Small intestine (tissue), 7 donors: ENCODE data around the gene YWHAE. TPM values are rescaled to one million over a fixed set of nuclear protein-coding genes. Genes with fewer than 3 reads are reported as not detected.

Experiments used
- DNase-seq, 2 donors: peaks; one replicate each; pipeline versions ENCODE4 v3.0.0 to v3.0.0-alpha.2; 2013
- FAIRE-seq: peaks from 2 replicates; lab custom pipeline; 2012; peaks lifted over from hg19 to GRCh38; lab: Jason Lieb, UNC
- H3K27ac ChIP-seq, 3 donors: one replicate each; pipeline ENCODE4 v1.5.1; 2013; ENCODE audit warnings: low read length in 2 of 3, mild to moderate bottlenecking in 2 of 3, control low read depth in 1 of 3, inconsistent platforms in 1 of 3, low read depth in 1 of 3, moderate library complexity in 1 of 3
- H3K27me3 ChIP-seq, 3 donors: one replicate each; pipeline ENCODE4 v1.6.1; 2013; ENCODE audit warnings: low read length in 3 of 3, inconsistent platforms in 1 of 3; ENCODE audit not compliant: control insufficient read depth in 3 of 3, insufficient read depth in 3 of 3
- H3K36me3 ChIP-seq, 3 donors: one replicate each; pipeline ENCODE4 v1.6.1; 2013; ENCODE audit warnings: low read length in 3 of 3, inconsistent platforms in 1 of 3, low read depth in 1 of 3, mild to moderate bottlenecking in 1 of 3, moderate library complexity in 1 of 3; ENCODE audit not compliant: control insufficient read depth in 3 of 3, insufficient read depth in 2 of 3
- H3K4me1 ChIP-seq, 3 donors: one replicate each; pipeline ENCODE4 v1.6.1; 2013; ENCODE audit warnings: low read length in 2 of 3, inconsistent platforms in 1 of 3, low read depth in 1 of 3, mild to moderate bottlenecking in 1 of 3, moderate library complexity in 1 of 3; ENCODE audit not compliant: control insufficient read depth in 3 of 3, insufficient read depth in 2 of 3
- H3K4me3 ChIP-seq, 3 donors: one replicate each; pipeline ENCODE4 v1.5.1; 2013; ENCODE audit warnings: low read length in 3 of 3, control low read depth in 1 of 3, inconsistent platforms in 1 of 3, low read depth in 1 of 3, mild to moderate bottlenecking in 1 of 3, moderate library complexity in 1 of 3
- H3K9me3 ChIP-seq, 2 donors: one replicate each; pipeline ENCODE4 v1.6.1; 2013; ENCODE audit warnings: low read depth in 1 of 2, low read length in 1 of 2; ENCODE audit not compliant: control insufficient read depth in 2 of 2, insufficient read depth in 1 of 2
- WGBS, 3 donors: extraction: QIAGEN DNeasy Blood & Tissue Kit; methylation state at CpG; one replicate each; pipeline ENCODE4 v1.1.7; 2013; 5-methylcytosine and 5-hydroxymethylcytosine counted together
- polyA plus RNA-seq, 4 donors: library from polyadenylated mRNA; stranded (reverse) in 3 of 4; unstranded in 1 of 4; fragments of 200-250 nt in 3 of 4; fragments of 120-200 nt in 1 of 4; gene quantifications; one replicate each; pipeline versions ENCODE4 v1.2.1 to v1.2.3, GENCODE V29; 2013
- donor health status: healthy with polysubstance abuse.
- donor health status: control.
- donor health status: control.
- donor health status: Bipolar disorder and iron deficiency.
- donor health status: healthy.

The YWHAE gene
- polyA plus RNA-seq, 4 donors, result 235 to 618 (median 321) TPM

DNA sequence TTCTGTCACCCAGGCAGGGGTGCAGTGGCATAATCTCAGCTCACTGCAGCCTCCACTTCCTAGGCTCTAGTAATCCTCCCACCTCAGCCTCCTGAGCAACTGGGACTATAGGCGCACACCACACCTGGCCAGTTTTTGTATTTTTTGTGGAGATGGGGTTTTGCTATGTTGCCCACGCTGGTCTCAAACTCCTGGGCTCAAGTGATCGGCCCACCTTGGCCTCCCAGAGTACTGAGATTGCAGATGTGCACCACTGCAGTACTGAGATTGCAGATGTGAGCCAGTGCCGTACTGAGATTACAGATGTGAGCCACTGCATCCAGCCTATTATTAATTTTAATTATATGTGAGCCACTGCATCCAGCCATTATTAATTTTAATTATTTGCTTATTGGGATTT, 42.2 kb upstream of the YWHAE start:
- Histone ChIP-seq H3K4me1 (no peaks in the 10 kb centered on the region), H3K27me3 (no peaks in the 10 kb centered on the region), H3K36me3 (peaks cover 0 to 47% (median 2%) of the 10 kb centered on the region in 3 donors), H3K4me3 (no peak overlapping the region), H3K27ac (no peak overlapping the region), H3K9me3 (no peaks in the 10 kb centered on the region)
- WGBS, 3 donors, result 98 to 100% (median 99%) methylated on average over 4 of the region's 4 CpGs
- FAIRE-seq (no peak), DNase-seq (no peak)

DNA sequence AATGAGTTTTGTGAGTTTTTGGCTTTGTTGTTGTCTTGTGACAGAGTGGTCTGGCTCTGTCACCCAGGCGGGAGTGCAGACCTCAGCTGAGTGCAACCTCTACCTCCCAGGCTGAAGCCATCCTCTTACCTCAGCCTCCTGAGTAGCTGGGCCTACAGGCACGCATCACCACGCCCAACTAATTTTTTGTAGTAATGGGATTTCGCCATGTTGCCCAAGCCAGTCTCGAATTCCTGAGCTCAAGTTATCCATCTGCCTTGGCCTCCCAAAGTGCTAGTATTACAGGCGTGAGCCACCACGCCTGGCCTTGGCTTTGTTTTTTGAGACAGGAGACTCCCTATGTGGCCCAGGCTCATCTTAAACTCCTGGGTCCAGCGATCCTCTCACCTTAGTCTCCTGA, 40.9 kb upstream of the YWHAE start:
- Histone ChIP-seq H3K27ac (no peak overlapping the region), H3K36me3 (peaks cover 7 to 49% (median 11%) of the 10 kb centered on the region in 3 donors), H3K9me3 (no peaks in the 10 kb centered on the region), H3K27me3 (no peaks in the 10 kb centered on the region), H3K4me1 (no peaks in the 10 kb centered on the region), H3K4me3 (no peak overlapping the region)
- DNase-seq (no peak), FAIRE-seq (no peak)
- 89 to 99% (median 97%) methylated on average over 8 of the region's 8 CpGs for WGBS, 3 donors

DNA sequence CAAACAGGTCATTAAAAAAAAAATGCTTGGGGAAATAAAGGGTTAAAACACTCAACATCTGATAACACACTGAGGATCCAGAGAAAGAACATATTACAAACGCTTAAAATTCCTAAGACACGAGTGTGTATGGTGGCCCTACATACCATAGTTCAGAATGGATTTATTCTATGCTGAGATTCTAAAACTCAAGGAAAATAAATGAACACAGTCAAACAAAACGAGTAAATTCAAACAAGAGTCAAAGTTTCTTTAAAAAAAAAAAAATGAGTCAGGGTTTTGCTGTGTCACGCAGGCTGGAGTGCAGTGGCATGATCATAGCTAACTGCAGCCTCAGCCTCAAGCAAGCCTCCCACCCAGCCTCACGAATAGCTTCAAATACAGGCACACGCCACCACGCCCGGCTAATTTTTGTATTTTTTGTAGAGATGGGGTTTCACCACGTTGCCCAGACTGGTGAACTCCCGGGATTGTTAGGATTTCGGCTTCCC, 38.6 kb upstream of the YWHAE start:
- Histone ChIP-seq H3K4me1 (no peaks in the 10 kb centered on the region), H3K27ac (no peak overlapping the region), H3K27me3 (no peaks in the 10 kb centered on the region), H3K36me3 (peaks cover 9 to 49% (median 17%) of the 10 kb centered on the region in 3 donors), H3K9me3 (no peaks in the 10 kb centered on the region), H3K4me3 (no peak overlapping the region)
- FAIRE-seq, result no peak
- no peak for DNase-seq
- WGBS, 3 donors, result 70 to 75% (median 70%) methylated on average over 11 of the region's 11 CpGs

DNA sequence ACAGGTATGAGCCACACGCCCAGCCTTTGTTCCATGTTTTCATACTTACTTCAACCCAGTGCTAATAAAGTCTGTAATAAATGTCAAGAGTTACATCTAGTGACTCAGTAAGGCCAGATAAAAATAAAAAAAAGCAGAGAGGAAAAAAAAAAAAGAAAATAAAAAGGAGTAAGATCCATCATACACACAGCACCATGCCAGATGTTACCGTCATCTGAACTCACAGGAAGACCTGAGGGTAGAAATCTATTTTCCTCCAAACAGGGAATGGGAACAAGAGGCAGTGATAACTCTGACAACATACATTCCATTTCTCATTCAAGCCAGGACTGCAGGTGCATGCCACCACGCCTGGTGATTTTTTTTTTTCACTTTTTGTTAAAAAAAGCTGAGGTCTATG, 35.3 kb upstream of the YWHAE start:
- H3K9me3 ChIP-seq, result no peaks in the 10 kb centered on the region
- no peaks in the 10 kb centered on the region for H3K27me3 ChIP-seq
- peaks cover 13 to 54% (median 24%) of the 10 kb centered on the region in 3 donors for H3K36me3 ChIP-seq
- no peak overlapping the region for H3K27ac ChIP-seq
- WGBS, 3 donors, result 70 to 83% (median 82%) methylated on average over 3 of the region's 3 CpGs
- no peak overlapping the region for H3K4me3 ChIP-seq
- DNase-seq (no peak), FAIRE-seq (no peak)
- H3K4me1 ChIP-seq, result no peaks in the 10 kb centered on the region

DNA sequence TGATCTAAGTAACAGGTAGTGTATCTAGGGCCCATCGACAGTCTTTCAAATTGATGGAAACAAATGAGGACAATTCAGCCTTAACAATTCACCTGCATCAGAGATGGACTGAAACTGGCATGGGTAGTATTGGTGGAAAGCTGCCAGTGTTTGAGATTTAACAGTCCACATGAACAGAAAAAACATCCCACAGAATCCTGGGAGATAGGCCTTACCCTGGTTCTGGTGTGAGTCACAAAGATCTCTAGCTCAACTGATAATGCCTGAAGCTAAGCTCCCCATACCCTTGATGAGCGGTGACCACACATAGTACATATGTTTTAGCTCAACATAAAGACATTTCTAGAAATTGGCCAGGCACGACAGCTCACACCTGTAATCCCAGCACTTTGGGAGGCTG, 34.1 kb upstream of the YWHAE start:
- FAIRE-seq (no peak), DNase-seq (no peak)
- H3K4me3 ChIP-seq, result no peak overlapping the region
- H3K36me3 ChIP-seq, result peaks cover 13 to 58% (median 24%) of the 10 kb centered on the region in 3 donors
- H3K27ac ChIP-seq, result no peak overlapping the region
- no peaks in the 10 kb centered on the region for H3K4me1 ChIP-seq
- H3K27me3 ChIP-seq, result no peaks in the 10 kb centered on the region
- no peaks in the 10 kb centered on the region for H3K9me3 ChIP-seq
- WGBS, 3 donors, result 89 to 94% (median 92%) methylated on average over 3 of the region's 3 CpGs

DNA sequence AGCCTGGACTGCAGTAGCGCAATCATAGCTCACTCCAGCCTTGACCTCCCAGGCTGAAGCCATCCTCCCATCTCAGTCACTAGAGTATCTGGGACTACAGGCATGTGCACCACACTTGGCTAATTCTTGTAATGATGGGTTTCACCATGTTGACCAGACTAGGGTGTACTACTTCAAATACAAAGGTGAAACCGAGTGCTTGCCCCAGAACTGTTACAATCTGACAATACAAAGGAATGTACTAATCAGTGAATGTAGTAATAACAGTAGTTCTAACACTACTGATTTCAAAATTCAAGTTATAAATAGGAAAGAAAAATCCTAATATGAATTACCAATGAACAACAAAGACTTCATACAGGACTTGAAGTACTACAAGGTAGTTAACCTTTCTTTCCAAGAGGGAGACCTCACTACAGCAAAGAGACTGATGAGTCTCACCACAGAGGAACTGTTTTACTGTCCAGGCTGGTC, 31.6 kb upstream of the YWHAE start:
- WGBS, 3 donors, result 61 to 84% (median 80%) methylated on average over 2 of the region's 2 CpGs
- Histone ChIP-seq H3K27ac (no peak overlapping the region), H3K4me3 (no peak overlapping the region), H3K27me3 (no peaks in the 10 kb centered on the region), H3K4me1 (no peaks in the 10 kb centered on the region), H3K9me3 (no peaks in the 10 kb centered on the region), H3K36me3 (peaks cover 12 to 61% (median 20%) of the 10 kb centered on the region in 3 donors)
- DNase-seq (no peak), FAIRE-seq (no peak)

DNA sequence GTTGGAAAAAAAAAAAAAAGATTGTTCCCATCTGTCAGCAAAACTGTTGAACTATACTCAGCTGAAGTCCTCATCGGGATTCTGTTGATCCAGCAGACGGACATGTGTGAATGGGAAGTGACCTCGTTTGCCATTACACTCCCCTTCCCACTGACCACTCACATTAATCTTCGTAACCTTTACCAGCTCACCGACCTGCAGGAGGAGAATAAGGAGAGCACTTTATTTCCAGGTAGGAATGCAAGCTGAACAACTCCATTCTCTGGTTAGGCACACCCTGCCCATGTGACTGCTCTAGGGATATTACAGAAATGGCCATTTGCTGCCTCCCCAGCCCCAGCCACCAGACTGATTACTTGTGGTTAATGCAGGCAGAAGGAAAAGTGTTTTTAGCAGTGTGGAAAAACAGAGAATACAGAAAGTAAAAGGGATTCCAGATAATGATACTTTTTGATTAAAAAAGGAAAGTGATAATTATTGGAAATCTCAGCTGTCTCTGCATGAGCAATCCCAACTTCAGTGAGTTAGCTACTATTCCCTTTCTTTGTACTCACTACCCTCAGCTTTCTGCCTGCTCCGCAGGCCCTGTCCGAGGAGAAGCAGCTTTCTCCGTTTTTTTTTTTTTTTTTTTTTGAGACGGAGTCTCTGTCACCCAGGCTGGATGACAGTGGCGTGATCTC, 23.6 kb upstream of the YWHAE start:
- 80 to 85% (median 81%) methylated on average over 10 of the region's 10 CpGs for WGBS, 3 donors
- no peaks in the 10 kb centered on the region for H3K27me3 ChIP-seq
- no peaks in the 10 kb centered on the region for H3K9me3 ChIP-seq
- FAIRE-seq, result no peak
- no peak overlapping the region for H3K4me3 ChIP-seq
- DNase-seq, result no peak
- peaks cover 8 to 56% (median 21%) of the 10 kb centered on the region in 3 donors for H3K36me3 ChIP-seq
- H3K27ac ChIP-seq, result no peak overlapping the region
- no peaks in the 10 kb centered on the region for H3K4me1 ChIP-seq

DNA sequence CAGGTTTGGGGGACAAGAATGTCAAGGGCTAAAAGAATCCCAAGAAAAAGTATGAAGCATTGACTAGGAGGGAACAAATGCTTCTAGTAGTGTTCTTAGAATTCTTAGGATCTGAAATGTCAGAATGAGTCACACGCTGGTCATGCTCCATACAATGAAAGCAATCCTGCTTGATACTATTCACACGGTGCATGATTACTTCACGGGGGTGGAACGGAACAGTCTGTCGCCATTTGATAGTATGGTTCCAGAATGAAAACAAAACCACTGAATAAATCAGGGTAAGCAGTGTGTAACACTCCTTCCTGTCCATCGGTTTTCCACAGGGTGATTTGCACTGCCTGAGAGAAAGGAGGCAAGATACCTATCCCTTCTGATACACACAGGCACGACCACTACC, 22.9 kb upstream of the YWHAE start:
- 74 to 83% (median 82%) methylated on average over 7 of the region's 7 CpGs for WGBS, 3 donors
- no peaks in the 10 kb centered on the region for H3K9me3 ChIP-seq
- no peak overlapping the region for H3K4me3 ChIP-seq
- FAIRE-seq (no peak), DNase-seq (no peak)
- no peak overlapping the region for H3K27ac ChIP-seq
- H3K27me3 ChIP-seq, result no peaks in the 10 kb centered on the region
- no peaks in the 10 kb centered on the region for H3K4me1 ChIP-seq
- peaks cover 8 to 58% (median 26%) of the 10 kb centered on the region in 3 donors for H3K36me3 ChIP-seq
